HG03354 (cell line): ENCODE measurements around the gene ETDC.
"Not testable (repeated sequence)": the region's sequence is repeated elsewhere in the genome, so short reads cannot be mapped to it uniquely, and the experiment has no call there.

Source experiments
- ATAC-seq: cut with Tn5 transposase; IDR thresholded peaks from one replicate; pipeline ENCODE4 v1.9.1; 2021; ENCODE audit warnings: mild to moderate bottlenecking; ENCODE audit not compliant: unreplicated experiment, poor library complexity, severe bottlenecking

The ETDC gene

DNA sequence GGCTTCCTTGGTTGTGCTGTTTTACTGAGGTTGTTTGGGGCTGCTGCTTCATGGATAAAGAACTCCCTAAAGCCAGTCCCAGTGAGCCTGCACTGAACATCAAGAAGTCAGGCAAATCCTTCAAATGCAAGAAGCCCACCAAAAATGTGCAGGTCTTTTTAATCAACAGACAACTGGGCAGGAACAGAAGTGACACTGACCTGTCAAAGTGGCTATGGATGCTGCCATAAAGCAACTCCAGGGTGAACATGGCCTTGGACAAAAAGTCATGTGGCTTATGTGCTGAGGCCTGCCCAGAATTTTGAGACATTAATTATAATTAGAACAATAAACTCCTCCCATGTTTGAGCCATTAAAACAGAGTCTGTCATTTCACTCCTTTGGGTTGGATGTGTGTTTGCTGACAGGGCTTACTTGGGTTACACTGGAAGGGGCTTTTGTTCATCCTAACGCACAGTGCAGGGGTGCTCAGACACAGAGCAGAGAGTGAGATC, at the start of gene ETDC:
Gene ETDC (plus strand): TSS at position 51 of the 494 bp plus-strand sequence. CDS start 0 bp downstream, at position 51.
- ATAC-seq: no peak

DNA sequence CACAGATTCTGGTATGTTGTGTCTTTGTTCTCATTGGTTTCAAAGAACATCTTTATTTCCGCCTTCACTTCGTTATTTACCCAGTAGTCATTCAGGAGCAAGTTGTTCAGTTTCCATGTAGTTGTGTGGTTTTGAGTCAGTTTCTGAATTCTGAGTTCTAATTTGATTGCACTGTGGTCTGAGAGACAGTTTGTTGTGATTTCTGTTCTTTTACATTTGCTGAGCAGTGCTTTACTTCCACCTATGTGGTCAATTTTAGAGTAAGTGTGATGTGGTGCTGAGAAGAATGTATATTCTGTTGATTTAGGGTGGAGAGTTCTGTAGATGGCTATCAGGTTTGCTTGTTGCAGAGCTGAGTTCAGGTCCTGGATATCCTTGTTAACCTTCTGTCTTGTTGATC, 48.3 kb upstream of the ETDC start:
- not testable (repeated sequence) for ATAC-seq

DNA sequence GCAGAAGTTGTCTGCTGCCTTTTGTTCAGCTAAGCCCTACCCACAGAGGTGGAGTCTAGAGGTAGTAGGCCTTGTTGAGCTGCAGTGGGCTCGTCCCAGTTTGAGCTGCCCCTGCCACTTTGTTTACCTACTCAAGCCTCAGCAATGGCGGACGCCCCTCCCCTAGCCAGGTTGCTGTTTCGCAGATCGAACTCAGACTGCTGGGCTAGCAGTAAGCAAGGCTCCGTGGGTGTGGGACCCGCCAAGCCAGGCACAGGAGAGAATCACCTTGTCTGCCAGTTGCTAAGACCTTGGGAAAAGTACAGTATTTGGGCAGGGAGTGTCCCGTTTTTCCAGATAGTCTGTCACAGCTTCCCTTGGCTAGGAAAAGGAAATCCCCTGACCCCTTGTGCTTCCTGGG, 45.9 kb upstream of the ETDC start:
- not testable (repeated sequence) for ATAC-seq

DNA sequence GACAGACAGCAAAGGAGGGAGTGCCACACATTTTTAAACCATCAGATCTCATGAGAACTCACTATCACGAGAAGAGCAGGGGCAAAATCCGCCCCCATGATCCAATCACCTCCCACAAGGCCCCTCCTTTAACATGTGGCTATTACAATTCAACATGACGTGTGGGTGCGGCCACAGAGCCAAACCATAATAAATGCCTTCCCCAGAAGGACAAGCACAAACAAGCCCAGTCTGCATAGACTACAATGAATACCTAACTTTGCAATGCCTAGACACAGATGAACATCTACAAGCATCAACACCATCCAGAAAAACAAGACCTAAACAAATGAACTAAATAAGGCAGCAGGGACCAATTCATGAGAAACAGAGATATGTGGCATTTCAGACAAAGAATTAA, 45.1 kb upstream of the ETDC start:
- no peak for ATAC-seq

DNA sequence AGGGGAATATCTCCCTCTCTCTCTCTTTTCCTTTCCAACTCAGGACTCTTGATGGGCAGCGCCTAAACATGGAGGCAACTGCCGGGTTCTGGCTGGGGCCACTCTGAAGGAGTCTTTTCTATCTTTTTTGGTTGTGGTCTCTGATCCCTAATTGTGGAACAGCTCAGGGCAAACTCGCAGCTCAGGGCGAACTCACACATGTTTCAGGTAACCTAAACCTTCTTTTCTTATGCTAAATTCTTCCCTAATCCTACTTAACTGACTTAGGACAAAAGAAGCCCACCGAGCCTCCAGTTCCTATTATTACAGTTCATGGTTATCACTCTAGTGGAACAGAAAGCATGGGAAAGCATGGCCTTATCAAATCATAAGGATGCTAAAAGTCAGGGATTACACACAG, 36.1 kb upstream of the ETDC start:
- no peak for ATAC-seq

DNA sequence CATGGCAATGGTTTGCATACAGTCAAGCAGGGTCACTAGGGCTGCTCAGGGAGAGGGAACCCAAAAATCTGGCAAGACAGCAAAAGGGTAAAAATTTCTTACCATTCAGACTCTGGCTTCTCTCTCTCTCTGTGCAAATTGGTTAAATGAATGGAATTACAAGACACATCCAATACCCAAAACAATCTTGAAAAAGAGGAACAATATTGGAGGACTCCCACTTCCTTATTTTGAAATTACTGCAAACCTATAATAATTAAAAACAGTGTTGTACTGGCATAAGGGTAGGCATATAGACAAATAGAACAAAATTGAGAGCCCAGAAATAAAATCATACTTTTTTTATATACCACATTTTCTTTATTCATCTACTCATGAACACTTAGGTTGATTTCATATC, 33.3 kb upstream of the ETDC start:
- no peak for ATAC-seq

DNA sequence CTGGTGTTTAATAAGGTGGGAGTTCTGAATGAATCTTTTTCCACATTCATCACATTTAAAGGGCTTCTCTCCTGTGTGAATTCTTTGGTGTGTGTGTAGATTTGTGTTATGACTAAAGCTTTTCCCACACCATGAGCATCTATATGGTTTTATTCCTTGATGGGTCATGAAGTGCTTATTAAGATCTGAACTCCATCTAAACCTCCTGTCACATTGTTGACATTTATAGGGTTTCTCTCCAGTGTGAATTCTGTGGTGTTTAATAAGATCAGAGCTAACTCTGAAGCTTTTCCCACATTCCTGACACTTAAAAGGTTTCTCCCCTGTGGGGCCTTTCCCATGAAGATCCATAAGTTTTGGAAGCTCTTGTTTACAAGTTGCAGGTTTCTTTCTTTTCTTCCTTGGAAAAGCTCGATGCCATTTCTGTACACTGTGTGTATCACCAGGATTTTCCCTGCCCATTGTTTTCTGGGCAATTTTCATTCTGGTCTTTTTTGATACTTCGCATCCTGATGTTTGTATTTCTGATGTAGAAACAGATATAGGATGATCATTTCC, 21.9 kb upstream of the ETDC start:
- no peak for ATAC-seq

DNA sequence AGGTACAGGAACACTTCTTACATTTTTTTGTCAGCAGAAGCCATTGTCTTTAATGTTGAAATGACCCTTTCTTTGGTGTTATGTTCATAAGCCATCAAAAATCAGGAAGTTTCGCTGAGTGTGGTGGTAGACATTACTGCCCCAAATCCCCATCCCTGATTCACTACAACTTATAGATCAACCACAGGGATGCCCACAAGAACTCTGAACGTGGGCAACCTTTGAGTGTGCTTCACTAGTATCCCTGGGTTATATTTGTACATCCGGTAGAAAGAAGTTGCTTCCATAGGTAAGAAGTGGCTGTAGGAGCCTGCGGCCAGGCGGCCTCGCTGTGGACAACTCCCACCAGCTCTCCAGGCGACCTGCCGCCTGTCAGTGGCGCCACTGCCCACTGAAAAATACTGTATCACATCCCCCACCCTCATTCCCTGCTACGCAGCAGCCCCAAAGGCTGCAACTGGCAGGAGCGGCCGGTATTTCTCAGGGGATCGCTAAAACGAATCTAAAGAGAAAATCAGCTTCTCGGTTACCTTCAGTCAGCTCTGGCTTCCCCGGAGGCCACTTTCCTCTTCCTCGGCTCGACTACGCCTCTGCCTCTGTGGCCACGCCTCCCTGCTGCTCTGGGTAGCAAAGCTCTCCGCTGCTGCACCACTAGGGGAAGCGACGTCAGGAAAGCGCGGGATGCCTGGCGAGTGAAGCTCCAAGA, 13.9 kb upstream of the ETDC start:
- peak; percentile 99 for ATAC-seq

DNA sequence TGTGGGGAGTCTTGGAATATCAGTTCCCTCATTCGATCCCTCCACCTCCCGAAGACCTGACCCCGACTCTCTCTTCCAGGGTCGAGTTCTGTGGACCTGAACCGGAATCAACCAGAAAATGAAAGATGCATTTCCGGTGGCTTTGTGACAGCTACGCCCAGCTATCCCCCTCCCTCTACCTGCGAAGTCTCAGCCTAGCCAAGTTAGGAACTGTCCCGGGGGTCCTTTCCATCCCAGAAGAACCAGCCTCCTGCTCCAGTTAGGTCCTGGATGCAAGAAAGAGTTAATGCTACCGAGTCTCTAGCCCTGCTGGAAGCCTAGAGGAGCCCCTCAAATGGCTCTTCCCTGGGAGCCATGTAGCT, 13.4 kb upstream of the ETDC start:
- peak; percentile 60 for ATAC-seq

DNA sequence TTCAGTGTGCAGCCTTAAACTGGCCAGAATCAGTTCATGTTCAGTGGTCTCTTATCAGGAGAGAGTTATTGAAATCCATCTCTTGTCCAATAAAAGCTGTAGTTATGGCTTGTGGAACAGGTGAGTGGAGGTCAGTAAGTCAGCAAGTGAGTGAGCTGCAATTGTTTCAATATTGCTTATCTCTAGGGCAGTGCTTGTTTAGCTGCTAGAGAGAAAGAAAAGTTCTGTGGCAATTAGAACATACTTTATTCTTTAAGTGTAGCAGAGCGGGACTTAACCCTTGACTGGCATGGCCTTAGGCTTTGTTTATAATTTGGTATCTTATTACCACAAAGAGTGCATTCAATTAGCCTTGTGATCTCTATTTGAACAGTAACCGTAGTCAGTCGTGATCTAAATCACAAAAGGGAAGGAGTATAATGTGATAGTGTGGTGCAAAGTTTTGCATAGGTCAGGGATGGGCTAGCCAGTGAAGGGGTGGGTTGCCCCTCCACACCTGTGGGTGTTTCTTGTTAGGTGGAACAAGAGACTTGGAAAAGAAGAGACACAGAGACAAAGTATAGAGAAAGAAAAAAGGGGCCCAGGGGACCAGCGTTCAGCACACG, 6.9 kb upstream of the ETDC start:
- ATAC-seq: no peak

DNA sequence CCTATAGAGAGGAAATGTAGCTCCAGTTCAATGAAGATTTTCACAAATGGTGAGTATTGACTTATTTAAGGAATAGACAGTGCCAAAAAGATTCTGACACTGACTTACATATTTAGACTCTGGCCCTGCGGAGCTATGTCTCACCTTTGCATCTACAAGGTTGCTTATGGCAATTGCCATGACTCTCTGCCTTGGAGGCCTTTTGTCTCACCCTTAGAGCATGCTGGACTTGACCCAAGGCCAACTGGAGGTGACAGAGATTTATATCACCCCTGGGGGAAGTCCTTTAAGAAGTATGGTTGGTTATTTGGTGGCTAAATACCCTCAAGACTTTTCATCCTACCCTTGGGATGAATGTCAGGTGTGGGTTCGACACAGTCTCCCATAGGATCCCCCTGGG, 4.5 kb upstream of the ETDC start:
- no peak for ATAC-seq

DNA sequence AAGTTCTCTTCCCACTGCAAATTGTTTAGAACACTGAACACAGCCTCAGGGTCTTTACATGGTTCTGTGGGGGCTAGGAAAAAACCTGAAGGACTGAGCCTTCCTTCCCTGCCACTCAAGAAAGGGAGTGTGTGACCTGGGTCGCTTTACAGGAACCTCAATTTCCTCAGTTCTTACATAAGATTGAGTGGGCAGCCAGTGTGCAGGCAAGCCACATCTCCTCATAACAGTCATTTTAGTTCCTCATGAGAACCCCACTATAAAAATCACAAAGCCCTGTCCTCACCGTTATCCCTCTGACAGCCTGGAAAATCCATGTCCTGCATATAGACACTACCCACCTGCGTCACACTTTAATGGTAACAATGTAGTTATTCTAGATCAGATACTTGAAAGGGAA, 2.1 kb upstream of the ETDC start:
- no peak for ATAC-seq

DNA sequence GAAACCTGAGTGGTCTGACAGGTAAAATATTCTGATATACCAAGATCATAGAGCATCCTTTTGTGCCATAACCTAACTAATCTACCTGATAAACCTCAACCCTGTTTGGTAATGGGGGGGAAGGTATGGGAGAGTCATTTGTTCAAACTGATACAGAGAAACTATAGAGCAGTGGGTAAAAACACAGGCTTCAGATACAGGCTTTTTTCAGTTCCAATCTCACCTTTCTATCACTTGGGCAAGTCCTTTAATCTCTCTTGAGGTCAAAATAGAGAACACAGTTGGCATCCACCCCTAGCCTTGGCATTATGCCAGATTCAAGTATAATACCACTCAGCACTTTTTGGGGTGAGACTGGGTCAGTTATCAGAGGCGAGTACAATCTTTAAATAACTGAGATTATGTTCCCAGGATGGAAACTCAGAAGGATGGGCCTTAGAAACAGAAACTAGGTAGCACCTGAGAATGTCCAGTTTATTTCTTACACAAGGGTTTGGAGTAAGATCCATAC, 880 bp upstream of the ETDC start:
- no peak for ATAC-seq

DNA sequence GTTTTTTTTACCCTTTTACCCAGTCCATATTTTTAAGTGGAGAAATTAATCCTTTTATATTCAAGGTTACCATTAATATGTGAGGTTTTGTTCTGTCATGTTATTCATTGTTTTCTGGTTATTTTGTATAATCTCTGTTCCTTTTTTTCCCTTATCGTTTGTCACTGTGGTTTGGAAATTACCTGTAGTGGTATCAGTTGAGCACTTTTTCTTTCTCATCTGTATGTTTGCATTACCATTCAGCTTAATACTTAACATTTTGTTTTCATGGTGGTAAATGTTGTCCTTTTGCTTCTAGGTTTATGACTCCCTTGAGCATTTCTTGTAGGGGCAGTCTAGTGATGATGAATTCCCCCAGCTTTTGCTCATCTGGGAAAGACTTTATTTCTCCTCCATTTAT, 6.6 kb downstream of the ETDC start:
- no peak for ATAC-seq

DNA sequence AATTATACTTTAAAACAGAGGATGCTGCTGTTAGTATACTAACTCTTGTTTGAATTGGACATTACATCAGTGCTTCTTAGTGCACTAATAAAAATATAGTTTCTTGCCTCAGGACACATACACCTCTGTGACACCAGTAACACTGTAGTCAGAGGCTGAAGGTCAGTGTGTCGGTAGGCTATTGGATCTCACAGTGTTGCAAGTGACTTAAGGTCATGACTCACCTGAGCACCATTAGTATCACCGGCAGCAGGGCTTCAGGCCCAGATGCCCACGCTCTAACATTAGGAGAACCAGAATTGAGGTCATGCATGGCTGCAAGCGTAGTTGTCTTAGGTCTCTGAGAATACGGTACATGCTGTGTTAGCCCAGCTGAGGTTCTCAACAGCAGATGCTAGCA, 15.2 kb downstream of the ETDC start:
- no peak for ATAC-seq

DNA sequence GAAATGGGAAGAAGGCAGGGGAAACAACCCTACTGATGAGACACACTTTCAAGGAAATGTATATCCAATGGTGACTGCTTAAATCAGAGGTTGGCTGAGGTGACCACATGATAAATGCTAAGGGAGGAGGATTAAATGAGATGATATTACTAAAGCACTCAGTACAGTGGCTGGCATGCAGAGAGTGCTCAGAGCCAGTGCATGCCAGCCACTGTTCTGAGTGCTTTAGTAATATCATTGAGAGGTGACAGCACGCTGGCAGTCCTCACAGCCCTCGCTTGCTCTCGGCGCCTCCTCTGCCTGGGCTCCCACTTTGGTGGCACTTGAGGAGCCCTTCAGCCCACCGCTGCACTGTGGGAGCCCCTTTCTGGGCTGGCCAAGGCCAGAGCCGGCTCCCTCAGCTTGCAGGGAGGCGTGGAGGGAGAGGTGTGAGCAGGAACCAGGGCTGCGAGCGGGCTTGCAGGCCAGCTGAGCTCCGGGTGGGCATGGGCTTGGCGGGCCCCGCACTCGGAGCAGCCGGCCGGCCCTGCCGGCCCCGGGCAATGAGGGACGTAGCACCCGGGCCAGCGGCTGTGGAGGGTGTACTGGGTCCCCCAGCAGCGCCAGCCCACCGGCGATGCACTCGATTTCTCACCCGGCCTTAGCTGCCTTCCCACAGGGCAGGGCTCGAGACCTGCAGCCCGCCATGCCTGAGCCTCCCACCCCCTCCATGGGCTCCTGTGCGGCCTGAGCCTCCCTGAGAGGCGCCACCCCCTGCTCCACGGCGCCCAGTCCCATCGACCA, 15.9 kb downstream of the ETDC start:
- not testable (repeated sequence) for ATAC-seq

DNA sequence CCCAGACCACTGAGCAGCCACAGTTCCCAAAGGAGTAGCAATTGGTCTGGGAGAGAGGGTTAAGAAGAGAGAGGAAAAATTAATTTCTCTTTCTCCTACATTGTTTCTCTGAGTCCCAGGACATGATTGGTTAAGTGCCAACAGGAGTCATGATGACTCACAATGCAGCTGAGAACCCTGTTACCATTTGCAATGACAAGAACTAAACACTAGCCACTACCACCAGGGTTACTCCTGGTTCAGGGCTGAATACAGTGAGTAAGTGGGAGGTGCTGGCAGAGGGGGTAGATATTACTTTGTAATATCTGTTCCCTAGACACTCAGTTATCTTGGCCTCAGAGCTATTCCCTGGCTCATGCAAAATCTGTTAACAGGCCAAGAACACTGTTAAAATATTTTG, 18.0 kb downstream of the ETDC start:
- no peak for ATAC-seq

DNA sequence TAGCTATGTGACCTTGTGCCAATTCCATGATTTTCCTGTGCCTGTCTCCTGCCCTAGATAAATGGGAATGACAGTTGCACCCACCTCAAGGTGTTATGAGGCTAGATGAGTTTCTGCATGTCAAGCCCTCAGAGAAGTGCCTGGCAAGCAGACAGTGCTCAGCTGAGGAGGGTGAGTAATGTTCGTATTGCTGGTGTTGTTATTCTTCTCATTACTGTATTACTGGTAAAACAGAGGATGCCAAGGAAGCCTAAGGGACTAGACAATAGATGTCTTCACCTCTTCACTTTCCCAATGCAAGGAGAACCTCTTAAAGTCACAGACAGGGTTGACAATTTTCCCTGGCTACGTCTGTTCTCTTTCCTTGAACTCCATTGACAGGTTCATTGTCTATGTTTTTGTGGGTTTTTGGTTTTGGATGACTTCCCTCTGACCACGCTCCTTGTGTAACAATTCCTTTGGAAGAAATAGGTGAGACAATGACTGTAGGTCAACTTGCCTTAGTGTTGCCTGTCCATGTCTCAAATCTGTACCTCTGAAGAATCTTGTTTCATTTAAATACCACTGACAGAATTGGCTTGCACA, 19.2 kb downstream of the ETDC start:
- ATAC-seq: no peak

DNA sequence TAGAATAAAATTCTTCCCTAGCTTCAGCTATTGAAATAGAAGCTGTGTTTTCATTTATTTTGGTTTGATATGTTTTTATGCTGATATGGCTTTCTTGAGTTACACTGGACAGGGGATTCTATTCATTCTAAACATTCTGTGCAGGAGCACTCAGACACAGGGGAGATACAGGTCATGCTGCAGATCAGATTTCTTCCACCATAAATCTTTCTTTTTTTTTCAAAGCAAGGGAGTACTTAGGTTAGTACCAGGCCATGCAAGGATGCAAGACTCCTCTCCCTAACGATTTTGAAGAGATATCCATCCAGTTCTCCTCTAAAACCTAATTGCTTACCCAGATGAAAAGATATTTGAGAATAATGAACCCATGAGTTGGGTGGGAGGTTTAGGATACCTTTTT, 21.4 kb downstream of the ETDC start:
- ATAC-seq: no peak

DNA sequence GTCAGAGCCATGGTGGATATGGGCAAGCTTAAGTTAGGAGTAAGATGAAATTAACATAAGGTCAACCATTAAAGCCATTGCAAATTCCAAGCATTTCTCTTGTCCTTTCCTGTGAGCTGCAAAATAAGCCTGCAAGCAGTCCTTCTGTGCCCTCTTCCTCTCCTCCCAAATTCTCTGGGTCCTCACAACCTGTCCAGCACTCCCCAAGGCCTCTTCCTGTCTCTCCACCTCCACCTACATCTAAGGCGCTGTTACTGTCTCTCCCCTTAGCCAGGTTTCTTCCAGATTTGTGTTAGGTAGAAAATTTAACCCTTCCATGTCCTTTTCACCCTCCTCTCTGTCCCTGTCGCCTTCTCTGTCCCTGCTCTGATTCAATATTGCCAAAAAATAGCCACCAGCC, 22.2 kb downstream of the ETDC start:
- no peak for ATAC-seq
